Colonic mucosa (tissue), 4 donors: Measurements from ENCODE around the gene SMIM32. TPM values are rescaled to one million over a fixed set of nuclear protein-coding genes. Genes with fewer than 3 reads are reported as not detected.

Experiments used
- DNase-seq: peaks from one replicate; pipeline ENCODE4 v3.0.0-alpha.2; 2020
- H3K27ac ChIP-seq: fragments of 200-600 bp; one replicate; pipeline ENCODE4 v1.8.0; 2021
- H3K27me3 ChIP-seq: fragments of 200-600 bp; one replicate; pipeline ENCODE4 v1.8.0; 2021
- H3K36me3 ChIP-seq: fragments of 200-600 bp; one replicate; pipeline ENCODE4 v1.8.0; 2021
- H3K4me1 ChIP-seq: fragments of 200-600 bp; one replicate; pipeline ENCODE4 v1.8.0; 2021; ENCODE audit warnings: mild to moderate bottlenecking
- H3K4me3 ChIP-seq: fragments of 200-600 bp; one replicate; pipeline ENCODE4 v1.8.0; 2021
- H3K9ac ChIP-seq, 2 donors: one replicate each; pipeline ENCODE4 v1.7.0; 2013; ENCODE audit warnings: control low read depth in 2 of 2, low read depth in 2 of 2, low read length in 2 of 2
- H3K9me3 ChIP-seq: fragments of 200-600 bp; one replicate; pipeline ENCODE4 v1.8.0; 2021
- intact Hi-C: fragments of 100-400 bp; cut with DNase I; formaldehyde crosslinking; loops from one replicate; pipeline ENCODE4 v1.14.1; 2022
- total RNA-seq, 2 donors: library from RNA; stranded (reverse); fragmentation: NEBNext Ultra II Directional in 1 of 2; extraction: Animal tissue kit (Norgen Biotek cat#: 25700) in 1 of 2; gene quantifications; one replicate each; pipeline ENCODE4 v1.2.1, GENCODE V29; 2021
- TF ChIP-seq, protein P1 (sequence below): fragments of 200-600 bp; IDR thresholded peaks from one replicate; pipeline ENCODE4 v1.8.0; 2022; ENCODE audit warnings: antibody characterized with exemption, mild to moderate bottlenecking
- donor health status: healthy.
- donor health status: DM: no; HTN: no; CAD: no.
- donor health status: DM: no; HTN: no; CAD: no.

Gene SMIM32
- total RNA-seq, 2 donors from 2014 or later, result 18.9 to 20.2 TPM

DNA sequence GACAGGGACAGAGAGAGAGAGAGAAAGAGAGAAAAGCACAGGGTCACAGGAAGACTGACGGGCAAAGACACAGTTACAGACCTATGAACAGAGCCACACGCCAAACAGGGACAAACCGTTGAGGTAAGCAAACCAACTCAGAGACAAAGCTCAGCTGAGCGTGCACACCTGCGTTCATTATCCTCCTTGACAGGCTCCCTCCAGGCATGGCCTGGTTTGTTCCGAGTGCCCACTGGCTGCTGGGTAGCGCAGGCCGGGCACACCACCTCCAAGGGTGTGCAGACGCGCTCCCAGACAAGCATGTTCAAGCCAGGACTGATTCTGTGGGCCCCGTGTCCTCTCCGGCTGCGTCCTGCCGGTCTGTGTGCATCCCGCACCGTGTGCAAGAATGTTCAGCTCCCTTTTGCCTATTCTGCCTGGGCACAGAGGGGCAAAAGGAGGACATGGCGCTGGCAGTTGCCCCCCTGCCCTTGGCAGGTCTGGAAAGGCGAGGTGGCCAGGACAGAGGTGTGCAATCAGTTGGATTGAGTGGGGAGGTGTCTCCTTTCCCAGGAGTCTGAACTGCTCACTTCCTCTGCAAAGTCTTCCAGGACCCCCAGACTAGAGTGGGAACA lies 467 bp upstream of the SMIM32 start:
- Histone ChIP-seq H3K9ac (peak overlapping the region in 1 of 2 donors; percentile 38), H3K4me1 (peaks cover 11% of the 10 kb centered on the region), H3K36me3 (no peaks in the 10 kb centered on the region), H3K9me3 (no peaks in the 10 kb centered on the region), H3K4me3 (peak overlapping the region; percentile 58), H3K27ac (peak overlapping the region; percentile 74), H3K27me3 (peaks cover 17% of the 10 kb centered on the region)
- intact Hi-C loops, result no loop called here
- DNase-seq, result no peak
- TF ChIP-seq, protein P1, sequence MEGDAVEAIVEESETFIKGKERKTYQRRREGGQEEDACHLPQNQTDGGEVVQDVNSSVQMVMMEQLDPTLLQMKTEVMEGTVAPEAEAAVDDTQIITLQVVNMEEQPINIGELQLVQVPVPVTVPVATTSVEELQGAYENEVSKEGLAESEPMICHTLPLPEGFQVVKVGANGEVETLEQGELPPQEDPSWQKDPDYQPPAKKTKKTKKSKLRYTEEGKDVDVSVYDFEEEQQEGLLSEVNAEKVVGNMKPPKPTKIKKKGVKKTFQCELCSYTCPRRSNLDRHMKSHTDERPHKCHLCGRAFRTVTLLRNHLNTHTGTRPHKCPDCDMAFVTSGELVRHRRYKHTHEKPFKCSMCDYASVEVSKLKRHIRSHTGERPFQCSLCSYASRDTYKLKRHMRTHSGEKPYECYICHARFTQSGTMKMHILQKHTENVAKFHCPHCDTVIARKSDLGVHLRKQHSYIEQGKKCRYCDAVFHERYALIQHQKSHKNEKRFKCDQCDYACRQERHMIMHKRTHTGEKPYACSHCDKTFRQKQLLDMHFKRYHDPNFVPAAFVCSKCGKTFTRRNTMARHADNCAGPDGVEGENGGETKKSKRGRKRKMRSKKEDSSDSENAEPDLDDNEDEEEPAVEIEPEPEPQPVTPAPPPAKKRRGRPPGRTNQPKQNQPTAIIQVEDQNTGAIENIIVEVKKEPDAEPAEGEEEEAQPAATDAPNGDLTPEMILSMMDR, result no peak

DNA sequence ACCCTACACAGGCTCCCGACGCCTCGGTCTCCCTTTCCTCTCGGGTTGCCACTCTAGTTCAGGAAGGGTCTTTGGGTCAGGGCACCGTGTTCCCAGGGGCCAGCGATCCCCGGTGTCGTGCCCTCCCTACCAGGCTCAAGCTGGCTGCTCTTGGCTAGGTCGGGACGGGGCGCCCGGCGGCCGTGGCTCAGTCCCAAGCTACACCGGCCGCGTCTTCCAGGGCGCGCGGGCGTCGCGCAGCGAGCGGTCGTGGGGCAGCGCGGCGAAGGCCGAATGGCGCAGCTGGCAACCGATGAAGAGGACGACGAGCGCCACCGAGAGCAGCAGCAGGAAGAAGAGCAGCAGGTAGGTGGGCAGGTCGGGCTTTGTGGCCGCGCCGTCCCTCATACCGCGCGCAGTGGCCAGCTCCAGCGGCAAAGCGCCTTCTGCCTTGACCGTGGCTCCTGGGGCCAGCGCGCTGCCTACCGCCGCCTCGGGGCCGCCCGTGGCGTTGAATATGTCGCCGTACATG lies 892 bp downstream of the SMIM32 start:
- TF ChIP-seq, protein P1, result no peak
- H3K27me3 ChIP-seq, result peaks cover 17% of the 10 kb centered on the region
- peak overlapping the region; percentile 58 for H3K4me3 ChIP-seq
- H3K9ac ChIP-seq, result peak overlapping the region; percentile 62 to 81
- DNase-seq, result no peak
- peak overlapping the region; percentile 74 for H3K27ac ChIP-seq
- no peaks in the 10 kb centered on the region for H3K36me3 ChIP-seq
- H3K9me3 ChIP-seq, result no peaks in the 10 kb centered on the region
- intact Hi-C loops, result no loop called here
- peaks cover 11% of the 10 kb centered on the region for H3K4me1 ChIP-seq

DNA sequence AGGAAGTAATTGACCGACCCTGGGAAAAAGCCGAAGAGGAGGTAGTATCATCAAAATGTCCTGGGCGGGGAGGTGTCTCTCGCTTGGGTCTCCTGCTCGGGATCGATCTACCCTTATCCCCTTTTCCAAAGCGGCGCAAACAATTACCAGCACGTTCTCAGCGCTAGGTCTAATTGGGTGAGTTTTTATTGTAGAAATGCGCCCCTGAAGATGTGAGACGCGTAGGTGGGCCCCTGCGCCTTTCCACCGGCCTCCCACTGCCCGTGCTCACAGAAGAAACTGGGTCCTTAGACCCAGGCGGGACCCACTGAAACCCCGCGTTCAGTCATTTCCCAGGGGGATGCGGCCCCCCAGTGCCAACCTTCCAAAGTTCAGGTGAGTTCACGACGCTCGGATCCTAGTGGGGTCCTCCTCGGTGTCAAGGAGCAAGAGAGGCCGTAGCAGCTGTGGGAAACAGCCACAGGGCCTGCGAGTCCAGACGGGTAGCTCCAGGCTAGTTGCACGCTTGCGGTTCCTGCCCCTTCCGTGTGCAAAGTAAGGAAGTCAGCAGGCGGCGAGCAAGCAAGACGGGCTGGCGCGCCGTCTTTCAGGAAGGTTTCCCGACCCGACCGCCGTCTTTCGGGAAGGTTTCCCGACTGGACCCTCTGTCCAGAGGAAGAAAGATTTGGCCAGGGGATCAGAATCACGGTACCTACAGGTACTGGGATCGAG lies 1.5 kb downstream of the SMIM32 start:
- intact Hi-C loops, result no loop called here
- peak; percentile 64 for DNase-seq

DNA sequence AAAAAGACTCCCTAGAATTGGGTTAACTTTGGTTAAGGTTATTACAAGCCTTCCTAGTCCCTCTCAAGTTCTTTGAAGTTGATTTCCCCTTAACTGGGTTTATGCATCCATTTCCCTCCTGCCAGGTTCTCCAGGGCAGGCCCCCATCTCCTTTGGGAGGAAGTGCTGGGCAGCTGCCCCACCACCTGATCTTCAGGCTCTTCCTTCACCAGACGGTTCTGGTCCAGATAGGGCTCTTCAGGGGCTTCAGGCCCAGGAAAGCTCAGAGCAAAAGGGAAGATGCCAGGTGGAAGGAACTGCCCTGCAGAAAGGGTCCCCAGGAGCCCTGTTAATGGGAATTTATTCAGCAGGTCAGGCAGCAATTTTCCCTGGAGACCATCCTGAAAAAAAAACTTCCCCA lies 2.1 kb downstream of the SMIM32 start:
- TF ChIP-seq, protein P1, result no peak
- H3K27me3 ChIP-seq, result peaks cover 17% of the 10 kb centered on the region
- H3K27ac ChIP-seq, result peak overlapping the region; percentile 74
- H3K4me1 ChIP-seq, result peaks cover 11% of the 10 kb centered on the region
- peak overlapping the region in 1 of 2 donors; percentile 81 for H3K9ac ChIP-seq
- intact Hi-C loops, result no loop called here
- H3K36me3 ChIP-seq, result no peaks in the 10 kb centered on the region
- H3K4me3 ChIP-seq, result no peak overlapping the region
- no peak for DNase-seq
- no peaks in the 10 kb centered on the region for H3K9me3 ChIP-seq

More for the DNA sequence above, 1.5 kb downstream of the SMIM32 start:
- Histone ChIP-seq H3K4me3 (peak overlapping the region; percentile 58), H3K36me3 (no peaks in the 10 kb centered on the region), H3K27ac (peak overlapping the region; percentile 74), H3K4me1 (peaks cover 11% of the 10 kb centered on the region), H3K9me3 (no peaks in the 10 kb centered on the region), H3K9ac (peak overlapping the region; percentile 62 to 81), H3K27me3 (peaks cover 17% of the 10 kb centered on the region)
- TF ChIP-seq, protein P1, result no peak

DNA sequence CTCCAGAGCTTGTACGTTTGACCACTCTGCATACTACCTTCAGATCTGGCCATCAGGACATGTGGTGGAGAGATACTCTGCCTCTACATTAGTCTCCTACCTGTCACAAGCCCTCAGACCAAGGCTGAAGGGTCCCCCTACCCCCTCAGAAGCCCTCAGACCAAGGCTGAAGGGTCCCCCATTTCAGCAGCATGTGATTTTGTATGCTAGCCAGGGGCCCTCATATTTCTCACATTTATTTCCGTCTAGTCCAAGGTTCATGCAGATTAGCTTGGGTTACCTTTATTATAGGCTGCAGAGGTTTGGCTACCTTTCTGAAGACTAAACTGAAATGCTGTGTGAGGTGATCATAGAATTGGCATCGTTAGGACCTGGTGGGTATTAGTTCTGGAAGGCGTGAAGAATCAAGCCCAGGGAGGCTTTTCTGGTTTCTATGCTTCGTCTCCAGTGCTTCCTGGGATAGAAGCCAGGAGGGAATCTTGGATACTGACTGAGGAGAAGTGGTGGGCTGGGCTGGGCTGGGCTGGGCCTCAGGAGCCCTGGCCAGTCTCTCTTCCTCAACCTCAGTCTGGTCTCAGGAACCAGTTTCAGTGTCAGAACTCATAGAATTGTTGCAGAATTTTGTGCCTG lies 2.8 kb downstream of the SMIM32 start:
- Histone ChIP-seq H3K36me3 (no peaks in the 10 kb centered on the region), H3K4me3 (no peak overlapping the region), H3K9me3 (no peaks in the 10 kb centered on the region), H3K27ac (peak overlapping the region; percentile 74), H3K27me3 (peaks cover 17% of the 10 kb centered on the region), H3K9ac (peak overlapping the region in 1 of 2 donors; percentile 81), H3K4me1 (peaks cover 11% of the 10 kb centered on the region)
- DNase-seq, result peak; percentile 54
- TF ChIP-seq, protein P1, result no peak
- intact Hi-C loops, result no loop called here
